GM12878 (cell line): ENCODE data around the gene CD27. TPM values are rescaled to one million over a fixed set of nuclear protein-coding genes. Genes with fewer than 3 reads are reported as not detected.
A peak's percentile ranks its signal among the peaks of the same experiment; 100 is the strongest.

Experiments used
- BACH1 ChIP-seq: fragments of 450-650 bp; IDR thresholded peaks from 2 replicates; pipeline ENCODE4 v1.6.1; 2017; ENCODE audit warnings: mild to moderate bottlenecking, borderline replicate concordance
- BMI1 ChIP-seq: fragments of 450-650 bp; IDR thresholded peaks from 2 replicates; pipeline ENCODE4 v1.6.1; 2016; ENCODE audit warnings: mild to moderate bottlenecking, moderate library complexity, borderline replicate concordance
- CHD2 ChIP-seq: IDR thresholded peaks from 2 replicates; pipeline ENCODE4 v1.6.1; 2011; ENCODE audit warnings: low read depth, low read length, improper control_type of control experiment, borderline replicate concordance
- CHD4 ChIP-seq: fragments of 200-600 bp; sonication (generic); IDR thresholded peaks from 2 replicates; pipeline ENCODE4 v1.6.1; 2016; ENCODE audit warnings: mild to moderate bottlenecking
- FOXK2 ChIP-seq: fragments of 450-650 bp; IDR thresholded peaks from 2 replicates; pipeline ENCODE4 v1.6.1; 2017; ENCODE audit warnings: mild to moderate bottlenecking, moderate library complexity
- FOXM1 ChIP-seq: IDR thresholded peaks from 2 replicates; pipeline ENCODE4 v1.6.1; 2012; ENCODE audit warnings: low read depth, mild to moderate bottlenecking, inconsistent platforms, low read length, moderate library complexity
- GATAD2B ChIP-seq: fragments of 450-650 bp; conservative IDR thresholded peaks from 2 replicates; pipeline ENCODE4 v1.6.1; 2017; ENCODE audit warnings: low read depth, mild to moderate bottlenecking, moderate library complexity
- HDAC2 ChIP-seq: fragments of 200-600 bp; sonication (generic); IDR thresholded peaks from 2 replicates; pipeline ENCODE4 v1.6.1; 2017
- IRF5 ChIP-seq: fragments of 450-650 bp; IDR thresholded peaks from 2 replicates; pipeline ENCODE4 v1.6.1; 2017; ENCODE audit warnings: borderline replicate concordance
- MEF2A ChIP-seq: IDR thresholded peaks from 2 replicates; pipeline ENCODE4 v1.6.1; 2011; ENCODE audit warnings: low read depth, mild to moderate bottlenecking, low read length, moderate library complexity; ENCODE audit not compliant: insufficient read depth
- MEF2B ChIP-seq: fragments of 450-650 bp; IDR thresholded peaks from 2 replicates; pipeline ENCODE4 v1.6.1; 2018; ENCODE audit warnings: mild to moderate bottlenecking, moderate library complexity; ENCODE audit not compliant: partially characterized antibody, poor library complexity, severe bottlenecking
- MTA3 ChIP-seq: IDR thresholded peaks from 2 replicates; pipeline ENCODE4 v1.6.1; 2012; ENCODE audit warnings: low read length, inconsistent platforms, borderline replicate concordance
- MXI1 ChIP-seq: fragments of 150-350 bp; IDR thresholded peaks from 2 replicates; pipeline ENCODE4 v1.6.1; 2011; ENCODE audit warnings: low read depth, mild to moderate bottlenecking, inconsistent platforms, low read length, improper control_type of control experiment
- NRF1 ChIP-seq: conservative IDR thresholded peaks from 2 replicates; pipeline ENCODE4 v1.6.1; 2011; ENCODE audit warnings: mild to moderate bottlenecking, low read depth, low read length, improper control_type of control experiment
- RBBP5 ChIP-seq: fragments of 200-600 bp; sonication (generic); conservative IDR thresholded peaks from 2 replicates; pipeline ENCODE4 v1.6.1; 2016
- SMC3 ChIP-seq: IDR thresholded peaks from 2 replicates; pipeline ENCODE4 v1.6.1; 2011; ENCODE audit warnings: low read length, improper control_type of control experiment, borderline replicate concordance
- SP1 ChIP-seq: IDR thresholded peaks from one replicate; pipeline ENCODE4 v1.6.1; 2011; ENCODE audit warnings: low read depth, low read length
- SREBF1 ChIP-seq: IDR thresholded peaks from 2 replicates; pipeline ENCODE4 v1.6.1; 2012; ENCODE audit warnings: mild to moderate bottlenecking, low read length
- TAF1 ChIP-seq: IDR thresholded peaks from 2 replicates; pipeline ENCODE4 v1.6.1; 2011; ENCODE audit warnings: mild to moderate bottlenecking, low read depth, low read length, borderline replicate concordance
- ZBED1 ChIP-seq: IDR thresholded peaks from 2 replicates; pipeline ENCODE4 v1.6.1; 2016; ENCODE audit warnings: borderline replicate concordance
- ZNF592 ChIP-seq: fragments of 450-650 bp; IDR thresholded peaks from 2 replicates; pipeline ENCODE4 v1.6.1; 2017; ENCODE audit warnings: mild to moderate bottlenecking, moderate library complexity
- ZZZ3 ChIP-seq: IDR thresholded peaks from 2 replicates; pipeline ENCODE4 v1.6.1; 2011; ENCODE audit warnings: low read depth; ENCODE audit not compliant: control insufficient read depth, insufficient read length
- polyA plus RNA-seq, 11 experiments: library from polyadenylated mRNA; depleted of rRNA in 4 of 11; unstranded in 6 of 11; stranded (reverse) in 5 of 11; fragments of >200 nt; fragmentation: Nextera tagmentation in 4 of 11; fragmentation: Illumina TruSeq in 1 of 11; extraction: Ambion mirVana in 4 of 11; extraction: Trizol in 1 of 11; gene quantifications; 1 replicate in 1 of 11; 2 replicates in 10 of 11; pipeline versions ENCODE4 v1.2.1 to v1.2.3, GENCODE V29; 2011 to 2016; ENCODE audit warnings: inconsistent platforms in 2 of 11, missing spikeins in 2 of 11, low read depth in 1 of 11
- total RNA-seq, 4 experiments: library from RNA; depleted of rRNA in 3 of 4; stranded (reverse); fragments of >200 nt in 3 of 4; fragmentation: Illumina TruSeq in 1 of 4; extraction: Trizol in 1 of 4; gene quantifications; 2 replicates each; pipeline versions ENCODE4 v1.2.1 to v1.2.3, GENCODE V29; 2013 to 2021
- TF ChIP-seq, protein P1 (sequence below): fragments of 150-350 bp; IDR thresholded peaks from 2 replicates; pipeline ENCODE4 v1.6.1; 2016; ENCODE audit warnings: low read depth, low read length

Gene CD27
- total and polyA plus RNA-seq, 10 of the 15 experiments (the other 5 are each of a cell fraction or from before 2014, with no cell fraction given) = 4.9 to 184 (median 106) TPM

- TF ChIP-seq HDAC2 = no peak
- TF ChIP-seq SREBF1 = no peak
- no peak for TF ChIP-seq ZZZ3
- TF ChIP-seq, protein P1, sequence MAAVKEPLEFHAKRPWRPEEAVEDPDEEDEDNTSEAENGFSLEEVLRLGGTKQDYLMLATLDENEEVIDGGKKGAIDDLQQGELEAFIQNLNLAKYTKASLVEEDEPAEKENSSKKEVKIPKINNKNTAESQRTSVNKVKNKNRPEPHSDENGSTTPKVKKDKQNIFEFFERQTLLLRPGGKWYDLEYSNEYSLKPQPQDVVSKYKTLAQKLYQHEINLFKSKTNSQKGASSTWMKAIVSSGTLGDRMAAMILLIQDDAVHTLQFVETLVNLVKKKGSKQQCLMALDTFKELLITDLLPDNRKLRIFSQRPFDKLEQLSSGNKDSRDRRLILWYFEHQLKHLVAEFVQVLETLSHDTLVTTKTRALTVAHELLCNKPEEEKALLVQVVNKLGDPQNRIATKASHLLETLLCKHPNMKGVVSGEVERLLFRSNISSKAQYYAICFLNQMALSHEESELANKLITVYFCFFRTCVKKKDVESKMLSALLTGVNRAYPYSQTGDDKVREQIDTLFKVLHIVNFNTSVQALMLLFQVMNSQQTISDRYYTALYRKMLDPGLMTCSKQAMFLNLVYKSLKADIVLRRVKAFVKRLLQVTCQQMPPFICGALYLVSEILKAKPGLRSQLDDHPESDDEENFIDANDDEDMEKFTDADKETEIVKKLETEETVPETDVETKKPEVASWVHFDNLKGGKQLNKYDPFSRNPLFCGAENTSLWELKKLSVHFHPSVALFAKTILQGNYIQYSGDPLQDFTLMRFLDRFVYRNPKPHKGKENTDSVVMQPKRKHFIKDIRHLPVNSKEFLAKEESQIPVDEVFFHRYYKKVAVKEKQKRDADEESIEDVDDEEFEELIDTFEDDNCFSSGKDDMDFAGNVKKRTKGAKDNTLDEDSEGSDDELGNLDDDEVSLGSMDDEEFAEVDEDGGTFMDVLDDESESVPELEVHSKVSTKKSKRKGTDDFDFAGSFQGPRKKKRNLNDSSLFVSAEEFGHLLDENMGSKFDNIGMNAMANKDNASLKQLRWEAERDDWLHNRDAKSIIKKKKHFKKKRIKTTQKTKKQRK = no peak
- peak; percentile 79; the same call in 1 of the 2 replicates for TF ChIP-seq MTA3
- TF ChIP-seq ZNF592 = no peak
- TF ChIP-seq SMC3 = no peak
- peak; percentile 90; the same call in 1 of the 2 replicates for TF ChIP-seq TAF1
- TF ChIP-seq BACH1 = peak; percentile 64; the same call in 1 of the 2 replicates
- no peak for TF ChIP-seq CHD4
- no peak for TF ChIP-seq MEF2B
- peak; percentile 59; the same call in 1 of the 2 replicates for TF ChIP-seq FOXK2
- TF ChIP-seq IRF5 = no peak
- peak; percentile 56; the same call in 1 of the 2 replicates for TF ChIP-seq MXI1
- 0 out of 2 replicates have a peak, but pooled peaks have one; percentile 37 for TF ChIP-seq GATAD2B
- TF ChIP-seq FOXM1 = 0 out of 2 replicates have a peak, but pooled peaks have one; percentile 38
- TF ChIP-seq NRF1 = no peak
- no peak for TF ChIP-seq ZBED1
- no peak for TF ChIP-seq RBBP5
- no peak for TF ChIP-seq BMI1
- peak; percentile 48; the same call in 1 of the 2 replicates for TF ChIP-seq CHD2
- peak; percentile 56 for TF ChIP-seq SP1
- no peak for TF ChIP-seq MEF2A
Measured at GRCh38 chr12:6492838-6493496, 48.2 kb downstream of the CD27 start, which contains the start of gene MRPL51 (continued).
